Measurements from ENCODE around the gene PTK7. TPM values are rescaled to one million over a fixed set of nuclear protein-coding genes. Genes with fewer than 3 reads are reported as not detected.

The PTK7 gene
- total and polyA plus RNA-seq, 2 donors (not counting 1 experiment from before 2014, with no cell fraction given) = not detected

- ATAC-seq (ENCODE audit: low read depth) = no peak
- CTCF ChIA-PET = interaction anchor here (1.0 kb wide), 1 partner anchor 10 kb away, joined by 3 read pairs; no protein-coding TSS in a partner anchor
Observed at GRCh38 chr6:43029120-43029519, 47.0 kb upstream of the PTK7 start.

GRCh38 chr6:43032326-43032725 is 43.8 kb upstream of the PTK7 start:
- H3K4me3 ChIP-seq (ENCODE audit: control extremely low read depth in 1 of 5, extremely low read depth in 1 of 5, insufficient read depth in 1 of 5, low read depth in 2 of 5, low read length in 4 of 5) = no peak overlapping the region
- Mint-ChIP-seq H3K9me3 (ENCODE audit: insufficient read depth) (no peaks in the 10 kb centered on the region), H3K4me1 (no peaks in the 10 kb centered on the region), H3K27me3 (no peaks in the 10 kb centered on the region), H3K4me3 (no peak overlapping the region), H3K27ac (no peak overlapping the region)
- H3K27me3 ChIP-seq (replicated peaks in 1 of 4; ENCODE audit: control extremely low read depth in 1 of 4, control insufficient read depth in 3 of 4, insufficient read depth in 4 of 4, low read length in 3 of 4) = no peaks in the 10 kb centered on the region
- H4K20me1 ChIP-seq (ENCODE audit: control insufficient read depth, insufficient read depth, low read length, poor library complexity, severe bottlenecking) = no peaks in the 10 kb centered on the region
- no peaks in the 10 kb centered on the region for H3K4me1 ChIP-seq (ENCODE audit: control insufficient read depth in 2 of 2, insufficient read depth in 2 of 2, low read length in 2 of 2)
- 92% methylated on average over 1 of the region's 4 CpGs for WGBS (ENCODE audit: insufficient coverage)
- no peak overlapping the region for H3K9ac ChIP-seq (ENCODE audit: low read length)
- no peaks in the 10 kb centered on the region for H3K9me3 ChIP-seq (ENCODE audit: control extremely low read depth in 1 of 3, control insufficient read depth in 2 of 3, insufficient read depth in 1 of 3, low read length in 2 of 3)
- TF ChIP-seq EZH2 (IDR thresholded peaks at IDR 0.05; ENCODE audit: borderline replicate concordance, insufficient read depth, low read depth, low read length, poor library complexity, severe bottlenecking) = no peak
- no peak for TF ChIP-seq CTCF (IDR thresholded peaks at IDR 0.05)
- DNase-seq (no peak), ATAC-seq (ENCODE audit: low read depth) (no peak)
- H3K79me2 ChIP-seq (ENCODE audit: control insufficient read depth, insufficient read depth, low read length) = no peaks in the 10 kb centered on the region
- intact Hi-C loops (cut with micrococcal nuclease) = no loop called here
- peaks cover 0 to 37% of the 10 kb centered on the region in 2 experiments for H3K36me3 ChIP-seq (replicated peaks in 1 of 2; ENCODE audit: control extremely low read depth in 1 of 2, control insufficient read depth in 1 of 2, extremely low read depth in 1 of 2, insufficient read depth in 2 of 2, low read length in 1 of 2)
- ChIA-PET POLR2A (interaction anchor here (0.6 kb wide), 1 partner anchor 1503 kb away, joined by 3 read pairs; no protein-coding TSS in a partner anchor), CTCF (no interaction called here)
- H2AFZ ChIP-seq (ENCODE audit: insufficient read depth, low read depth, low read length, poor library complexity, severe bottlenecking) = no peak overlapping the region
- no peak overlapping the region for H3K27ac ChIP-seq (ENCODE audit: low read length in 2 of 2)
- no peak overlapping the region for H3K4me2 ChIP-seq (replicated peaks; ENCODE audit: low read depth, low read length, poor library complexity, severe bottlenecking)

More at GRCh38 chr6:43029120-43029519, 47.0 kb upstream of the PTK7 start:
- Histone ChIP-seq H3K36me3 (replicated peaks in 1 of 2; ENCODE audit: control extremely low read depth in 1 of 2, control insufficient read depth in 1 of 2, extremely low read depth in 1 of 2, insufficient read depth in 2 of 2, low read length in 1 of 2) (peaks cover 0 to 61% of the 10 kb centered on the region in 2 experiments), H4K20me1 (ENCODE audit: control insufficient read depth, insufficient read depth, low read length, poor library complexity, severe bottlenecking) (peaks cover 5% of the 10 kb centered on the region), H3K79me2 (ENCODE audit: control insufficient read depth, insufficient read depth, low read length) (no peaks in the 10 kb centered on the region), H3K27me3 (replicated peaks in 1 of 4; ENCODE audit: control extremely low read depth in 1 of 4, control insufficient read depth in 3 of 4, insufficient read depth in 4 of 4, low read length in 3 of 4) (no peaks in the 10 kb centered on the region), H3K4me2 (replicated peaks; ENCODE audit: low read depth, low read length, poor library complexity, severe bottlenecking) (no peak overlapping the region), H3K4me3 (ENCODE audit: control extremely low read depth in 1 of 5, extremely low read depth in 1 of 5, insufficient read depth in 1 of 5, low read depth in 2 of 5, low read length in 4 of 5) (no peak overlapping the region), H3K4me1 (ENCODE audit: control insufficient read depth in 2 of 2, insufficient read depth in 2 of 2, low read length in 2 of 2) (peaks cover 0 to 1% of the 10 kb centered on the region in 2 donors), H3K9me3 (ENCODE audit: control extremely low read depth in 1 of 3, control insufficient read depth in 2 of 3, insufficient read depth in 1 of 3, low read length in 2 of 3) (no peaks in the 10 kb centered on the region), H3K9ac (ENCODE audit: low read length) (no peak overlapping the region), H2AFZ (ENCODE audit: insufficient read depth, low read depth, low read length, poor library complexity, severe bottlenecking) (no peak overlapping the region), H3K27ac (ENCODE audit: low read length in 2 of 2) (no peak overlapping the region)
- intact Hi-C loops (cut with micrococcal nuclease) = no loop called here
- POLR2A ChIA-PET = no interaction called here
- DNase-seq = no peak
- Mint-ChIP-seq H3K4me3 (no peak overlapping the region), H3K27ac (no peak overlapping the region), H3K9me3 (ENCODE audit: insufficient read depth) (no peaks in the 10 kb centered on the region), H3K4me1 (peaks cover 6% of the 10 kb centered on the region), H3K27me3 (no peaks in the 10 kb centered on the region)
- TF ChIP-seq EZH2 (IDR thresholded peaks at IDR 0.05; ENCODE audit: borderline replicate concordance, insufficient read depth, low read depth, low read length, poor library complexity, severe bottlenecking) = no peak
- no peak for TF ChIP-seq CTCF (IDR thresholded peaks at IDR 0.05)
- over 99% methylated on average over 9 of the region's 9 CpGs for WGBS (ENCODE audit: insufficient coverage)
